GM18507 (cell line): Measurements from ENCODE around the gene SAMSN1.
A peak's percentile ranks its signal among the peaks of the same experiment; 100 is the strongest.
"Not testable (repeated sequence)": the region's sequence is repeated elsewhere in the genome, so short reads cannot be mapped to it uniquely, and the experiment has no call there.

ENCODE experiments used
- DNase-seq: peaks from one replicate; pipeline ENCODE4 v3.0.0; 2011; ENCODE audit warnings: low read depth; ENCODE audit not compliant: insufficient read length; ENCODE audit errors: extremely low spot score
- FAIRE-seq: peaks from 2 replicates; lab custom pipeline; 2011; peaks lifted over from hg19 to GRCh38; lab: Jason Lieb, UNC

The SAMSN1 gene

DNA sequence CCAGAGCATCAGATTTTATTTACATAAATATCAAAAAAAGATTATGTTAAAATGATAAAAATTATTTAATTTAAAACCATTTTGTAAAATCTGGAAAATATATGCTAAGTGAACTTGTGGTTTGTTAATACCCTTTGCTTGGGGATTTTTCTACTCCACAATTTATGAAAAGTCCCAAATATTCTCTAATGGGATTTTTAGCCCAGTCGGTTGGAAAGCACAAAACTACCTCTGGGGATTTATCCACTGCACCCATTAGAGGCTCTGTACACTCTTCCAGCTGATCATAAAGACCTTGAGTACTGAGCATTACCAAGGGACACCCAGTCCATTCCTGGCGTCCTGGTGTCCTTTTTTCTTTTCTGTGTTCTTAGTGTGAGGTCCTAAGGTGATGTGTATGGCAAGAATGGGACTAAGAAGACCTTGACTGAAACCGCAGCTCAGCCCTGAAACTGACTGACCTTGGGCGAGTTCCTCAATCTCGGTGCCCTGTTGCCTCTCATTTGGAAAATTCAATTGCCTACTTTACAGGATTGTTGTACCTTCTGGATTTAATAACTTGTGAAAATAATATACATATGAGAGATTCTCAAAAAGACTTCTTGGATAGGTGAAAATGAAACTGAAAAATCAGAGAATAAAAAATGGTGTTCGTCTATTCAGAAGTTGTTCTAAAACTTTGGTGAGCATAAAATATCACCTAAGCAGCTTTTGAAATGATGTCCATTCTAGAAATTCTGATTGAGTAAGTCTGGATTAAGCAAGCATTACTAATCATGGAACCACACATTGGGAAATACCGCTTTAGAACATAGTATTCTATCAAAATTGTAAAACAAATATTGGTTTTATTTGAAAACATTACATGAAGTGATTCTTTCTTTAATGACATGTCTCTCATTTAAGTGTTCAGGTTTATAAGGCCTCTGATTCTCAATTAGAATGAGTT, 21.5 kb upstream of the SAMSN1 start:
- no peak for DNase-seq
- FAIRE-seq: peak; percentile 78

DNA sequence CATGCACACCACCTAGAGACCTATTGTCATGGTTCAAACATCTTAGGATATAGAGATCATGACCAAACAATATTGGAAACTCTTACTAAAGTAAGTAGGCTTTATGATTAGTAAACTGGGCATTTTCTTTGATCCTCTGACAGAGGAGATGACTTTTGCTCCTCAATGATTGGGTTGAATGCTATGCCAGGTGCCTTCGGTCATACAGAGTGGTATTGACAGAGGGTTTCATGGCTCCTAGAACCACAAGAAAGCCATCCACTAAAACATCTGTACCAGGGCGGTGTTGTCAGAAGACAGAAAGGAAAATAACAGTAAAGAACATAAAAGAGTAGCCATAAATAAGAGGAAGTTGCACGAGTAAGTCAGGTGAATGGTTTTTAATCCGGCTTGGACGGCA, 20.8 kb upstream of the SAMSN1 start:
- no peak for FAIRE-seq
- DNase-seq: no peak

DNA sequence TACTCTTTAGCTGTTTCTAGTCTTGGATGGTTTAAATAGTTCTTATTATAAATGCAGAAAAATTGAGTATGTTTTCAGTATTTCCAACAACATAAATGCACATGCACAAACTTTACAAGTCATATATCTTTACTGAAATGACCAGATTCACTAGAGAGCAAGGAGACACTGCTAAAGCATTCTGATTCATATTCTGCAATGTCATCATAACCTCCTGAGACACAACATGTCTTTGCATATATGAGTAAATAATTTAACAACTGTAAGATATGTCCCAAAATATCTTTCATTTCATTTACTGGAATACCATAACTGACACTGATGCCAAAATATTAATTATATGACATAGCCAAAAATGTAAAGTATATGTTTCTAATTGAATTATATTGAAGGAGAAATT, 16.8 kb upstream of the SAMSN1 start:
- DNase-seq (no peak), FAIRE-seq (no peak)

DNA sequence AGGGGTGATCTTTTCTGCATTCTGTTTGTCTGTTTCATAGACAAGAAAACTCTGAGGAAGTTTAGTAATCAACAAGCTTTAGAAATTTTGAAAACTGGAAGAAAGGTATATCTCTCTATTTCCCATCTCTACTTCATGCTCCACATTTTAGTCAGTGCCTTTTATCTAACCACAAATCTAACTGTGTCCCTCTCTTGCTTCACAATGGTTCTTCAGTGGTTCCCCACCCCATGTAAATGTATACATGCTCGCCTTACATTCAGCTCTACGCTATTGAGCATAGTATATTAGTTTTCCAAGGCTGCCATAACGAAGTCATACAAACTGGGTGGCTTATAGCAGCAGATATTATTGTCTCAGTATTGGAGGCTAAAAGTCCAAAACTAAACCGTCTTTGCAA, 14.4 kb upstream of the SAMSN1 start:
- no peak for DNase-seq
- FAIRE-seq: no peak

DNA sequence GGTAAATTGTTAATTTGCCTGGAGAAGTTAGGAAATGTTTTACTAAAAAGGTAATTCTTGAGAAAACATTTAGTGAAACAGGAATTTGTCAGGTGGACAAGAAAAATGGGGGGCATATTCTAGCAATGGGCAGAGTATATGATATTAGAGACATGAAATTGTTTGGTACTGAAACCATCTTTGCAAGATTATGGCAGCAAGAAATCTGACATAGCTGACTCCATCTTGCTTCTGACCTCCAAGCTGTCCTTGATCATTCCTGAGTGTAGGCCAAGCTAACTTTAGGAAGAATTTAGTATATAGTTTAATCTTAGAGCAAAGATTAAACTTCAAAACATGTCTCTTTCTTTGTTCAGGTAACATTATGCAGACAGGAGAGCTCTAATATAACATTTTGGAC, 14.0 kb upstream of the SAMSN1 start:
- DNase-seq: no peak
- no peak for FAIRE-seq

DNA sequence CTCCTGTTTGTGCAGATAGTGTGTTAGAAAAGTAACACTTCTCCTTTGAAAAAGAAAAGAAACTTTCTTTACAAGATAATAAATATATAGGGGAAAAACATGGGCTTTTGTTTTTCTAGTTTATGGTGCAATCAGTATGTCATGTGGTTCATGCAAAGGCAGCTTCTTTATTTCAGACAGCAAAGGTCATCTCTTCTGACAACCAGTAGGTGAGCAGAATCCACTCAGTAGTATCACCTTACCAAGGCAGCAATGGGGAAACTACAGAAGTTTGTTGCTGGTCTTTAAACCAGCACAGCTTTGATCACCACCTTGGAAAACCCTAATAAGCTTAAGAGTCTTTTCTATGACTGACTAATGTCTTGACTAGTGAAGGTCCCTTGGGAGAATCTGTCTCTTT, 13.0 kb upstream of the SAMSN1 start:
- FAIRE-seq (no peak), DNase-seq (no peak)

DNA sequence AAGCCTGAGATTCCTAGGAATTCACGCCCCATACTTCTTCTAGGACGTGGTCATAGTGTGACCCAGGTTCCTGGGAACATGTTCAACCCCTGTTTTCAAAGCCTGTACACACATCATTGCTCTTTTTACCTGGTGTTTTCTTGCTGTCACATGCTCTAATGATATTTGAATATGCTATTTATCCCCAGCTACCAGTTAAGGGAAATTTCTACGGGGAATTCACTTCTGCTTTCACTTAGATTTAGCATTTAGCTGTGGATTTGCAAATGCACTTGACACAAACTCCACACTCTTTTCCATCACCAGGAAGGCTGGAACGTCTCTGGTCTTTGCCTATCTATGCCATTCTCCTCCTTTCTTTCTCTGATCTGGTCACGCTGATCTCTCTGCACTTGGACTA, 11.3 kb upstream of the SAMSN1 start:
- DNase-seq (no peak), FAIRE-seq (peak; percentile 38)

DNA sequence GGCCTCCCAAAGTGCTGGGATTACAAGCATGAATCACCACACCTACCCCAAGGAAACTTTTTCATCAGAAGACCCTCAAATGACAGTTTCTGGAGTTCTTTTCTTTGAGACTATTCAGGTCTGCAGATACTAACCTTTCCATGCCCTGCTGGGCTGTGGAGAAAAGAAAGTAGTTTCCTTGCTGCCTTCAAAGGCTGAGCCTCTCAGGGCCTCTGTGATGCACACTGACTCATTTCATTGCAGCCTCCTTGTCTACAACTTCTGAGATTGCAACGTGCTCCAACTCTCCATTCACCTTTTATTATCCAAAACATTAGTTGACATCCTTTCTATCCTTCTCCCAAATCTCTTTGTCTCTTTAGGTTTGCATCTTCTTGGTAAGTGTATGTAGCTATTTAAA, 8.8 kb upstream of the SAMSN1 start:
- no peak for FAIRE-seq

DNA sequence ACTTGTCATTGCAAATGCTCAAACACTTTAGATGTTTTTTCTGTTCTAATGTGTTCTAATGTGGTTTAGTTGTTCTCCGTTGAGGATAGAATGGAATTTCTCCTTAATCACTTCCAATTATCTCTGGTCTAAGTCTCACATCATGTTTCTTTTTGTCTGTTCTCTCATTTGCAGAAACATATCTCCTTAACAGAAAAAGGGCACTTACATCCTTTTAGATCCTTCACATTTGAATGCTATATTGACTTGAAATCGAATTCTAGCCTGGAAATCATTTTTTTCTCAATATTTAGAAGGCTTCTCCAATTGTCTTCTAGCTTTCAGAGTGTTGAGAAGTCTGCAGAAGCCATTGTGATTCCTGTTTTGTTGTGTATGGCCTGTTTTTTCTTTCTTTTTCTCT, 7.3 kb upstream of the SAMSN1 start:
- FAIRE-seq: no peak
- no peak for DNase-seq

More for the DNA sequence above, 8.8 kb upstream of the SAMSN1 start:
- no peak for DNase-seq

DNA sequence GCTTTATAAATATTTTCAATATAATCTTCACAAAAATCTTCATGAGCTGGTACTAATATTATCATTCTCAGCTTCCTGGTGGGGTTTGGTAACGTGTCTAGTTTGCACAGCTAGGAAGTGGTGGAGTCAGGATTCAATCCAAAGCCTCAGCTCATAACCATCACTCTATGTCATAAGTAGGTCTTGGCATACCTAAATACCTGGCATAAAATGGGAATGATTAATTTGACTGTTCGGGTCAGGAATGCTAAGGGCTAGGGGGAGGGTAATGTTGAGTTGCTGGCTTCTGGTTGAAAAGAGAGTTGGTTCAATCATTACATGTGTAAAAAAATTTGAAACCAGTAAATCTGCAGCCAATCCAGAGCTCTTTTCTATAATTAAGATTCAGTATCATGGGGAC, 5.6 kb upstream of the SAMSN1 start:
- FAIRE-seq (no peak), DNase-seq (no peak)

DNA sequence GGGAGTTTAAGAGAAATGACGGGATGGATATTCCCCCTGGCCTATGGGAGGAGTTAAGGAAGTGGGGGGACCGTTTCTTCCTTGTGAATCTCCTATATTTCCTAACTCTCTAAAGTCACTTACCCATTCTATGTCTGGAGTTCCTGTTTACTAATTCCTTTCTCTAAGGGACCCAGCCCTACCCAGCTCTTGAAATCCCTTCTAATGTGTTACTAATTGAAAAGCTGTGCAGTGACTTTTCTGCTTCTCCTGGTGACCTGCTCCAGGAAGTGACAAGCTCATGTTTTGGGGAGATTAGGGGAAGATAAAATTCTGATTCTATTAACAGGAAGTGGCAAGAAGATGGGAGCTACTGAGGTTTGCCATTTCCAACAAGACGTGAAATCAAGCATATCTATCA, 4.0 kb upstream of the SAMSN1 start:
- DNase-seq: no peak
- no peak for FAIRE-seq

DNA sequence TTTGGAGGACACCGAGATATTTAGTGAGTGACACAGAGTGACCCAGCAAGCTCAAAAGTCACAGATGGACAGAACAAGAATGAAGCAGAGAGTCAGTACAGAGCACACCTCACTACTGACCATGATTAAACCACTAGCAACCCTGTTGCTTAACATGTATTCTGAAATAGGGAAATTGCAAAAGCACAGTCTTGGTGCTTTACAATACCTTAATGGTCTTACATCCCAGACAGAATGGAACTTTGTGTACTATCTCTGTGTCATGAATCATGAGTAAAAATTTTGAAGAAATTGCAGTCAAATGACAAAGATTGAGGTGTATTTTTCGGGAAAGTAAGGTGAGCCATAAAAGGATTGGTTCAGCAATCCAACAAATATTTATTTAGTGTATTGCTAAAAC, 2.7 kb upstream of the SAMSN1 start:
- FAIRE-seq (no peak), DNase-seq (no peak)

DNA sequence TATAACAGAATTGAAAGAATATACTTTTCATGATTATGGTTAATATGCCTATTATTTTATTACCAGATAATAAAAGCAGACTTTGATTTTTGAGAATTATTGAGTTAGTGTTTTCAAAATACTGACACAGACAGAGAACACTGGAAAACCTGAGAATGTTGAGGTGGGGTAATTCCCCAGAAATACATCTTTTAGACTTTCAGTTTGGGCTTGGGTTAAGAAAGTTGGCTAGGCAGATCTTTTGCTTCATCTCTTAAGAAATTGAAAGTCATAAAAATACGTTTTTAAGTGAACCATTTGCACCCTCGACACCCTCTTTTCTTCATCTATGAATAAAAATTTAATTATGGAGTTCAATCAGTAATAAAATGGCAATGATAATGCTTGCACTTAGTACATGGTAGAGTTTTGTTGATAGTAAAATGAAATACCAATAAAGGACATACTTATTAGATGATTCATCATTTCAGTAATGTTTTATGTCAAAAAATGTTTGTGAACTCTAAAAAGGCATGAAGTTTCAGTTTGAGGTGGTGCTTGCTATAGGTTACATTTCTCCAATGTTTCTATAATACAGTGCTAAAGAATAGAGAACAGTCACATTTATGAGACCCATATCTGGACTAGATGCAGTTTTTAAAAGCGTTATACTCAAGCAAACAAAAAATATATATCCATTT, 1.9 kb upstream of the SAMSN1 start:
- DNase-seq (no peak), FAIRE-seq (peak; percentile 63)

DNA sequence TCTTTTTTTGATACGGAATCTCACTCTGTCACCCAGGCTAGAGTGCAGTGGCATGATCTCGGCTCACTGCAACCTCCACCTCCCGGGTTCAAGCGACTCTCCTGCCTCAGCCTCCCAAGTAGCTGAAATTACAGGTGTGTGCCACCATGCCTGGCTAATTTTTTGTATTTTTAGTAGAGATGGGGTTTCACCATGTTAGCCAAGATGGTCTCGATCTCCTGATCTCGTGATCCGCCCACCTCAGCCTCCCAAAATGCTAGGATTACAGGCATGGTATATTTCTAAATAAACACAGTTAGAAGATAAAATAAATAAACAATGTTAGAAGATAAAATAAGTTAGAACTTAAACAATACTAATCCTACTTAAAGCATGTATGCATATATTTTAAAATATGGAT, 604 bp upstream of the SAMSN1 start:
- not testable (repeated sequence) for DNase-seq, FAIRE-seq

DNA sequence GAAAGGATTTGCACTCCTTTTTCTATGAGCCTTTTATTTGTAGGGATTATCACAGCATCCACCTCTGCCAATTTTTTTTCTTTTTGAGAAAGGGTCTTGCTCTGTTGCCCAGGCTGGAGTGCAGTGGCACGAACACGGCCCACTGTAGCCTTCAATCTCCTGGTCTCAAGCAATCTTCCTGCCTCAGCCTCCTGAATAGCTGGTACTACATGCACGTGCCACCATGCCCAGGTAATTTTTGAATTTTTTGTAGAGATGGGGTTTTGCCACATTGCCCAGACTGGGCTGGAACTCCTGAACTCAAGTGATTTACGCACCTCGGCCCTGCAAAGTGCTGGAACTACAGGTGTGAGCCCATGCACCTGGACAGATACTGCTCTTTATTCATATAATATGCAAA, 2.1 kb downstream of the SAMSN1 start:
- FAIRE-seq (no peak), DNase-seq (no peak)

DNA sequence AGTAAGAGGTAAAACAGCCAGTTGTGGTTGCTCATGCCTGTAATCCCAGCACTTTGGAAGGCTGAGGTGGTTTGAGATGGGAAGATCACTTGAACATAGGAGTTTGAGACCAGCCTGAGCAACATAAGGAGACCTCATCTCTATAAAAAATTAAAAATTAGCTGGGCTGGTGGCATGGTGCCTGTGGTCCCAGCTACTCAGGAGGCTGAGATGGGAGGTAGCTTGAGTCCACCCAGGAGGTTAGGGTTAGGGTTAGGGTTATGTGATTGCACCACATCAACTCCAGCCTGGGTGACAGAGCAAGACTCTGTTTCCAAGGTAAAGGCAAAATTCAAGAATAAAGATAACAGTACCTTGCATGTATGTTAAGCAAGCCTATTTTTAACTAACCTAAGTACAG, 3.5 kb downstream of the SAMSN1 start:
- no peak for FAIRE-seq
- DNase-seq: no peak

DNA sequence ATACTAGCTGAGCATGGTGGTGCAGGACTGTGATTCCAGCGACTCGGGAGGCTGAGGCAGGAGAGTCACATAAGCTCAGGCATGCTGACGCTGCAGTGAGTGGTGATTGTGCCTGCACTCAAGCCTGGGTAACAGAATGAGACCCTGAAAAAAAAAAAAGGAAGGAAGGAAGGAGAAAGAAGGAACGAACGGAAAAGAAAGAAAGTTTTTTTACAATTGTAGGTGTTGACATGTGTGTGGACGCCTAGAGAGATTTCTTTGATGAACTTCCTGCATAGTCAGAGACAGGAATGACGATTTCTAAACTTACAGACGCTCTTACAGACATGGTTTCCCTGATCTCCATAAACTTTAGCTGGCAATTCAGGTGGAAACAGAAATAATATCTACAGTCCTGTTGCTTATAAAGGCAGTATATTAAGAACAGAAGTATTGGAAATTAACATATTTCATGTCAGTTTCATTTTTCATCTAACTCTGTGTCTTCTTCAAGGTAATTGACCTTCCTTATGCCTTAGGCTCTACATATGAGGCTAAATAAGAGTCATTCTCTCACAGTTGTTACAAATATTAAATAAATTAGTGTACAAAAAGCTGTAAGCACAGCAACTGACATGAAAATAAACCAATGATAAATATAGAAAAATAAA, 4.1 kb downstream of the SAMSN1 start:
- DNase-seq: no peak
- peak; percentile 81 for FAIRE-seq

DNA sequence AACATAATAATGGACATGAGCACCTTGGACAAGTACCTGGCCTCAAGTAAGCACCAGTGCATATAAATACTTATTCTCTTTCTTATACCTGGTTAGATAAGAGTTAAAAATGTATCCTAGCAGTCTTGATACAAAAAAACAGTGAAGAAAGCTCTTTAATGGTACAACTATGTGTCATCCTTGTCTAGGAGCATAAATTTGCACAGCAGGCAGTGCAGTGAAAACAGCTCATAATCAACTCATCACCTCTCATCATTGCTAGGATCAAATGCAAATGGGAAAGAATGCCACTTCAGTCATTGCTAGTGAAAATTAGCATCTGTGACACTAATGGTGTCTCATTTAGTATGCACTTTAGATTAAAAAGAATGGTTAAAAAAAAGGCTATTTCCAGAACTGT, 7.6 kb downstream of the SAMSN1 start:
- FAIRE-seq: no peak

DNA sequence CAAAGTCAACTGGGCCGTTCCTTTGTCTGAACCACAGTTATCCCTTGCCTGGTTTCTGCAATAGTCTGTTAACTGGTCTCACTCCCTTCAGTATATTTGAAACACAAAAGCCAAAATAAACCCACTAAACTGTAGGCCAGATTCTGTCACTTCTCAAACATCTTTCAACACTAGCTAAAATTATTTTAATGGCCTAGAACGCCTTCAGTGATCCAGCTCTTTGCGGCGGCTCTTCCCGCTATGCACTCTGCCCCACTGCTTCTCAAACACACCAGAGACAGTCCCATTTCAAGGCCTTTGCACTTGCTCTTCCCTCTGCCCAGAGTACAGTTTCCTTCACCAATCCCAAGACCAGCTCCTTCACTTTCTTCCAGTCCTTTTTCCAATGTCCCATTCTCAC, 9.2 kb downstream of the SAMSN1 start:
- DNase-seq (no peak), FAIRE-seq (no peak)

More for the DNA sequence above, 7.6 kb downstream of the SAMSN1 start:
- no peak for DNase-seq

DNA sequence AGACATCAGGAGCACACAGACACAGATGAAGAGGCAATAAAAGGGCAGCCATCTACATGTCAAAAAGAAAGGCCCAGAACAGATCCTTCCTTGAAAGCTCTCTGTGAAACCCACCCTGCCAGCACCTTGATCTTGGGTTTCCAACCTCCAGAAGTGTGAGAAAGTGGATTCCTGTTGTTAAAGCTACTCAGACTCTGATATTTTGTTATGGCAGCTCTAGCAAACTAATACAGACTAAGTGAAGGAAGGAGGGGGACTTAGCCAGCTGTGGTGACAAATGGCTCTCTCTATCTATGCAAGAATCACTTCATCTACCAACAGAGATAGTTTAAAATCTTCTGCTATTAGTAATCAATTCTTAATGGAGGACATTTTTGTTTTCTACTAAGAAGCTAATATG, 10.4 kb downstream of the SAMSN1 start:
- DNase-seq (no peak), FAIRE-seq (peak; percentile 26)
